GM15510 (cell line): Measurements from ENCODE around the gene FAM78B.

Experiments
- POLR2A ChIP-seq: IDR thresholded peaks from 3 replicates; pipeline ENCODE4 v1.6.1; 2011; ENCODE audit warnings: borderline replicate concordance; ENCODE audit not compliant: insufficient read length; ENCODE audit errors: extremely low read depth

Gene FAM78B

DNA sequence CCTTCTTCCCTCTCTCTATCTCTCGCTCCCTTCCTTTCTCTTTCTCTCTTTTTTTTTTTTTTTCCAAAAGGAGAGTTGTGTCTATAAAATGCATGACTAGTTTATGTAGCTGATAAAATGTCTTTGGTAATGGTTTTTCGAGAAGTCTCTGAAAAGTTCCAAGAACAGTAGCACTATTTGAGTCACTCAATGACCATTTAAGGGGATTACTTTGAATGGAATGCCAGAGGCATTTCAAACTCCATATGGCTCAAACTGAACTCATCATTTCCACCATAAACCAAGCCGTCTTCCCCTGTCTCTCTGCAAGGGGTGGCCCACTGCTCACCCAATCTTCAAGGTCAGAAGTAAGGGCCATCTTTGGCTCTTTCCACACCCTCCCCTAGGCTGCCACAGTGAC is 93.3 kb downstream of the FAM78B start:
- TF ChIP-seq POLR2A: no peak

DNA sequence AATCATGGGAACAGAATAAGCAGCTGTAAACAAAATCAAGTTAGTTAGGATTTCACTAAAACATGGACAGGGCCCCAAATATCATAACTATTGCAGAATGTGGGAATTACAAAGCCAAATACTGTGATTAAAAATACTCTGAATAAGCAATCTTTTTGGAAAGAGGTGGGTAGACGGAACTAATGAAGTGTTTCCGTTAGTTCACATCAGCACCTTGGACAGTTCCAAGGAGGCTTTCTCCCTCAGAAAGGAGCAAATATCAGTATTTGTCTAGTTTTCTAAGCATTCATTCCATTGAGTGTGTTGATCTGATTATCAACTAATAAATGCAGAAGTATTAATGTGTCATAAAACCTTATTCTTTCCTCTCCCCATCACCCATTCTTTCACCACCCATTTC is 97.4 kb downstream of the FAM78B start:
- no peak for TF ChIP-seq POLR2A

DNA sequence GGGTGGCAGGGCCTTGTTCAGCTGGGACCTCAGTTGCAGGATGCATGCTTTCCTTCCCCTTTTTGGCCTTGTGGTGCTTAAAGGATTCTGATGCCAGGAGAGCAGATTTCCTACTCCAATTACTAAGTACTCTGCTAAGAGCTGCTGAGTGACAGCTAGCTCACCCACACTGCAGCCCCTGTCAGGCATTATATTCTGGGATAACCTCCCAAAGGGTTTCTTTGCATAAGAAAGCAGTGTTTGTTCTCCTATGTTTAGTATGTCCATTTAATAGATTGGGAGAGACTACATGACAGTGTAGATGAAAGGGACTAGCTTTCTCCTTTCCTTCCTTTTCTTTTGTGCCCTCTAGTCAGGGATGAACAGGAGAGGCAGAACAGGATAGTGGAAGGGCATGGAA is 100.7 kb downstream of the FAM78B start:
- TF ChIP-seq POLR2A: no peak

DNA sequence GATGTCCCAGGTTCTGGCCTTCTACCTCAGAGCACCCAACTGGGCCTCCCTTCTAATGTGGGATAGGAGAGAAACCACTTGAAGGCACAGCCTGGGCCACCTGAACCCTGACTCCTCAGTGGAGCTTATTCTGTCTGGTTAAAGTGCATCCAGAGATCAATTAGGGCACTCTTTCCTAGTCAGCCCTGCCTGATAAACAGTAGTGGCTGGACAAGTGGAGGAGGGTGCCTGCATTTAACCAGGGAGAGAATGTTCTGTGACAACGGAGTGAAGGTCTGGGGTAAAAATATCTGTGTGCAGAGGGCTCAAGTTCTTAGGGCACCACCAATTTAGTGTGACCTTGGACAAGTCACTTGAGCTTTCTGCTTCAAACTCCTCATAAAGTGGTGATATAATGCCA is 101.8 kb downstream of the FAM78B start:
- TF ChIP-seq POLR2A: no peak

DNA sequence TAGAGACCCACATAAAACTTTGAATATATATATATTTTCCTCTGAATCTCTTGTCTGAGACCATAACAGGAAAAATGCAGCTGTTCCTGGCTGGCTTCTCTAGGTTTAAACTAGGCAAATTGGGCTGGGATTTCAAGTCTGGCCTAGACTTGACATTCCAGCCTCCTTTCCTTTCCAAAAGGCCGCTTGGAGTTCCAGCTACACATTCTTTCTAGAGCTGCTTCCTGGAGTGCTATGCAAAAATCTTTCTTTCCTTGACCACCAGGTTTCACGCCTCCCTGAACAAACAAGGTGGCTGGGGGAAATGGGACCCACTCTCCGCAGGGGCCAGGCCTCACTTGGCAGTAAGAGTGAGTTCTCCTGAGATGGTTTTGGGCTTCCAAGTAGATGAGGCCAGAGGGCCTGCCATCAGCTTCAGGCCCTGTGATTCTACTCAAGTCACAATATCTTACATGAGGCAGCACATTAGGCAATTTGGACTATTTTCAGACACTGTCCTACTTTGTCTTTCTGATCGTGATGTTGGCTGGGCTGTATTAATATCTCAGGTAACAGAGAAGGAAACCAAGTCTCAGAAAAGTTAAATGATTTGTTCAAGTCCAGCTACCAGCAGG is 102.4 kb downstream of the FAM78B start:
- TF ChIP-seq POLR2A: no peak

DNA sequence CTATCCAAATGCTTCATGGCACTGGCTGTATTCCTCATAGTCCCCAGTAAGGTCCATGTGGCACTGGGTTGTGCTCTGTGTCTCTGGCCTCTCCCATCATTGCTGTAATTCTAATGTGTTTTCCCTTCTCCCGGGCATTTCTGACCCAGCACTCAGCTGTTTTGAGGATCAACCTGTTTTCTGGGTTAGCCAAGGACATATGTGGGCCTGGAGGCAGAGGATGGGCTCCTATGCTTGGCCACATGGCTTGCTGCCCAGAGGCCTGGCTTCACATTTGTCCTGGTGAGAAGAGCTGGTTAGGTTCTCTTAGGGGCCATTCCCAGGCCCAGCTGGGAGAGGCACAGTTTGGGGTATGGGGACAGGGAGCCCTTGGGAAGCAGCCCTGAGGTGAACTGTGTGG is 103.1 kb downstream of the FAM78B start:
- no peak for TF ChIP-seq POLR2A

DNA sequence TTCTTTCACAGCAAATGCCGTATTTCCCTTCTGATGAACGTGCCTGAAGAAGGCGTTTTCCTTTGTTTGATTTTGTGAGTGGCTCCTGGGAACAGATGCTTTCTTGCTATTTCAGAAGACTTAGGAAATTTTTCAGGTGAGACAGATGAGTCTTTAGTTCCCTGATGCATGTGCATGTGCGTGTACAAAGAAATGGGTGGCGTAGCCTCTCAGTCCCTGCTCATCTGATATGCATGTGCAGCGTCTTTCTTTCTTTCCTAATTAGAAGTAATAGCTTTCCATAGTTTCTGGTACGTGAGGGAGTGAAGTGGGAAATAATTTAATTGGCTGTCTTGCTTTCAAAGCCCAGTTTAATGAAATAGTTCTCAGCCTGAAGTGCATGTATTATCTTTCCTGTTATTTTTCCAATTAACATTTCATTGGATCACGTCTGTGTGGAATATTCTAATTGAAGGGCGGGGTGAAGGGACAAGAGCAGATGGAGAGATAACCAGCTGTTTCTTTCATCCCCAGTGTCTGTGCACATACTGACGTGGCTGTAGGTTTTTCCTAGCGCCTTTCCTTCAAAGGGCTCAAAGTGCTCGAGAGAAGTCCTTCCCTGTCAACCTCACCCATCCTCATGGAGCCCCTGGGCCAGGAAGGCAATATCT is 104.3 kb downstream of the FAM78B start:
- TF ChIP-seq POLR2A: no peak

DNA sequence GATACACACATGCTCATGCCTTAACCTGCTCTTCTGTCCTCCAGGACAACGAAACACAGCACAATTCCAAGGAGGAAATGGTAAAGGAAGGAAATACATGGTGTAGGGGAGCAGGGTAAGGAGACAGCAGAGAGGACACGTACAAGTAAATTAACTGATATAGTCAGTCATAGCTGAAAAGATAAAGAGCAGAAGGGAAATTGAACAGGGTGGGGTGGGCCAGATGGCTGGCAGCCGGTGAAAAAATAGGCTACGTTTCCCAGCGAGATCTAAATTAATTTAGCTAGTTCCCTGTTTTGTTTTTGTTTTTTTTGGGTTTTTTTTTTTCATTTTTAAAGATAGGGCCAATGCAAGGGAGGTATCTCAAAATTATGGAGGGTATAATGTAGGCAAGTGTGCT is 109.2 kb downstream of the FAM78B start:
- no peak for TF ChIP-seq POLR2A

DNA sequence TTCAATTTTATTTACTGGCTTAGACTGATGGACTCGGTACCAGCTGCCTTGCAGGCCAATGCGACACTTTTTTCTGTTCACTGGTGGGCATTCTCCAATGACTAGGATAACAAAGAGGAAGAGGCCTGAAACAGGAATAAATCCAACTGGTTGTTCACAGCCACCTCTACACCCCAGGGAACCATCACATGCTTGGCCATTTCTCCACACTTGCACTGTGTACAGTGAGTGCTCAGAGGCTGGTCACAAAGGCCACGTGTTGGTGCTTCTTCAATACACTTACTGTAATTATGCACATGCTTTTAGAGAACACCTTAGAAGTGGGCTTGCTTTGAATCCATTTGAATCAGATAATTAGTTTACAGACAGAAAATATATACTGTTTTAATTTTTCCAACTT is 113.4 kb downstream of the FAM78B start:
- no peak for TF ChIP-seq POLR2A

DNA sequence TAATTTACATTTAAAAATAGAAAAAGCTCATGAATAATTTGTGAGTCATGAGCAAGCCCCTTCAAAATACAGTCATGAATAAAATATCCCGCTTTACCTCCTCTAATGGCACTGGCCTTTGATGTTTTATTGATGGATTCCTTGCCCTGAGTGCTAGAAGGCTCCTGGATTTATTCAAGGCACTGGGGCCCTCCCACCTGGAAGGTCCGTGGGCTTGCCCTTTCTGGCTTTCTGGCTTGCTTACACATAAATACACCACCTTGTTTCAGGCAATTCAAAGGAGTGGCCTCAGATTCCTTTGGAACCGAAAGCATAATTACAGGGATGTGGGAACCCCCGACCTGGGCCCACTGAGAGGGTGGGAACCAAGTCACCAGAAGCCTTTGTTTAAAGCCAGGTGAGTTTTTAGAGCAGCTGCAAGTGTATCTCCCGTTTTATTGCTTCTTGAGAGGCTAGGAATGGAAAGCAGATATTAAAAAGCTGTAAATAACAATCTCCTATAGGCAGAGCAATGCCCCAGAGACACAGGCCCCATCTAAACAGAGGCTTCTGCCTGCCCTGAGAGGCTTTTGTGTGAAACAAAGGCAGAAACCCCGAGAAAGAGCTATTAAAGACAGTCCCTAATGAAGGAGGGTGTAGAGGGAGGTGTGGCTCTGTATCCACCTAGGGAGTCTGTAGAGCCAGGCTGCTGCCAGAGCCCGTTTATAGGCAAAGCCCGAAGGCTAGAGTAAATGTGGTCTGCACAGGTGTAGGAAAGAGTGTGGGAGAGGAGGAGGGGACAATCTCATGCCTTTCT is 126.4 kb downstream of the FAM78B start:
- no peak for TF ChIP-seq POLR2A

DNA sequence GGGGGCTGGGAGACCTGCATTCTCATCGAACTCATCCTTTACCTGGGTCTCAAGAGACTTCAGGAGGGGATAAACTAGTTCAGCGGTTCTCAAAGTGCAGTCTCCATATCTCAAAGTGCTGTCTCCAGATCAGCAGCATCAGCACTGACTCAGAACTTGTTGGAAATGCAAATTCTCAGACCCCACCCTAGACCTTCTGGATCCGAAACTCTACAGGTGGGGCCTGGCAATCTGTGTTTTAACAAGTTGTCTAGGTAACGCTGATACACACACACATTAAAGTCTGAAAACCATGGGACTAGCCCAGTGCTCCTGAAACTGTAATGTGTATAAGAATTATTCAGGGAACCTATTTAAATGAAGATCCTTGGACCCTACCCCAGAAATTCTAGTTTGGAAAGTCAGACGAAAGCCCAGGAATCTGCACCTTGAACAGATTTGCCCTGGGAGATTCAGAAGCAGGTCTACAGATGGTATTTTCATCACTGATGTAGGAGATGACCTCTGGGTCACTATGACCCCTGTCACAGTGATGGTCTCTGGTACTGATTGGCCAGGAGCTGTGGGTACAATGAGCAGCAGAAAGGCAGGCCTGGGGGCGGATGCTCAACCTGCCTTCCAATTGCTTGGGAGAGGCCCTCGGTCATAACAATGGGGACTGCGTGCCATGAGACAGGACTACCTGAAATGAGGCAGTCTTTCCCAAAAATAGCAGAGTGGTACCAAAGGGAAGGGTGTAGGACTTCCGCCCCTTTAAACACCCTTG is 127.2 kb downstream of the FAM78B start:
- TF ChIP-seq POLR2A: no peak

DNA sequence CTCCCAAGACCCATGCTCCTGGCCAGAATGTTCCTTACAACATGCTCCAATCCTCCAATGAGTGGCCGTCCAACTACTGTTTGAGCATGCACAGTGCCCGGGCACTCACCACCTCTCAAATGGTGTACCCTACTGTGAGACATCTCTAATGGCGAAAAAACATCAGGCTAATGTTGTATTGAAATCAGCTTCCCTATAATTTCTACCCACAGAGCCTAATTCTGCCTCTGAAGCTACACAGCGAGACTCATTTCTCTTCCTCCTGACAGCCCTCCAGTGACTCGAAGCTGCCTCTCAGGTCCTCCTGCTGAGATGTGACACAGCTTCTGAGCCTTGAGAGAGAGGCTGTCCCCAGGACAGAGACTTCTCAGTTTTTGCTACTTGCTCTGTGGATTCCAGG is 130.7 kb downstream of the FAM78B start:
- TF ChIP-seq POLR2A: no peak

DNA sequence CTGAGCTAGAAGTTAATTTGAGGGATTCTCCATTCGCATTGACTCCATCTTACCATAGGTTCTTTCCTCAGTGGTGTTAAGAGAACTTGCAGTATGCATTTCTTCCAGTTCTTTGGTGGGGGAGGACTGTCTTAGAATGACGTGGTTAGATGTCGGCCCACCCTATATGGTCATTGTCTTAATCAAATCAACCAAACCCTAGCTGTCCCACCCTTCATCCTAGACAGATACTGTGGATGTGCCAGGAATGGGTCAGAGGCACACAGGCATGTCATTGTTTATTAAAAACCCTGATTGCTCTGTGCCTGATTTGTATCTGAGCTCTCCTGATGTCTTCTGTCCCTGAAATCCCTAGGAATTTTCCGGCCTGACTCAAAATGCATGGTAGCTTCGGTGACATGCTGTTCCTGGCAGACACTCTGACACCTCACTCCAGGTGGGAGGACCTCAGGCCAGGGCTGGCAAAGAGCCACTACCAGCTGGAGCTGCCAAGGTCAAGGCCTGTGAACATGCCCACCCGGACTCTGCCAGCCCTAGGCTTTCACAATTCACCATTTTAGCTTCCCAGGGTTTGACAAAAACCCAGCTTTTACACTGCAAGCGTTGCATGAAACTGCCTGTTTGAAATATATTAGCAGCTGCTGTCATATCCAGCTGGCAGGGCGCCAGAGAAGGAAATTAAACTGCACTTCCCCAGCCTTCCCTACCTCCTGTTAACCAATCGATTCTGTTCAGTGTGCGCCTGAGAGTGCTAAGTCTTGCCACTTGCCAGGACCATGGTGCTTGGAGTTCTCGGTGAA is 134.0 kb downstream of the FAM78B start:
- no peak for TF ChIP-seq POLR2A

DNA sequence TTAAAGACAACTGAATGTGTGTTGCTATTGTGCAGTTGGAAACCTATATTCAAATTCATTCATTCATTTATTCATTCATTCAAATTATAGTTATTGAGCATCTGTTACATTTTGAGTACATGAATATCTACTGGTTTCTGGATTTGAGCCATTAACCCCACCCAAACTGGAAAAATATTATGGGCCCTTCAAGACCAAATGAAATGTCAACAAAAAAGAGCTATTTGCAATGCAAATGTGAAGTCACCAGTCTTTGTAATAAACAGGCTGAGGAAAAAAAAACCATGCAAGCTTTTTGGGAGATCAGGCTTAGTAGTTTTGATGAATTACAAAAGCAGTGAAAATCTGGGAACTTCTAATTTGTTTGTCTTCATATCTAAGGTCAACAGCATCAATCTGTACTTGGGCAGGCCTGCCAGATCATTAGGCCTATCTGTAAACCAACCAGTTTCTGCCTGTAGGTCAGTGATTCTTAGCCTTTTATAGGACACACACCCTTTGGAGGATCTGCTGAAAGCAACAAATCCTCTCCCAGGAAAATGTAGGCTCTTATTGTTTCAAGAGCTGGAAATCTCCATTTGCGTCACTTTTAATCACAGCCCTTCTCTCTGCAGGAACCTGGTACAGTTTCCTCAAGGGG is 134.7 kb downstream of the FAM78B start:
- no peak for TF ChIP-seq POLR2A
